ENCODE measurements around the gene TMED7.

TMED7 gene

GRCh38 chr5:115602591-115603125 lies 23.2 kb downstream of the TMED7 start:
- no peak overlapping the region for H3K4me3 ChIP-seq (ENCODE audit: low read length)
- no peak for DNase-seq (ENCODE audit: low read depth, low spot score)
- WGBS (ENCODE audit: insufficient coverage, insufficient read length): no CpG with 5 or more reads among the region's 11 CpGs

GRCh38 chr5:115601701-115602590 lies 23.9 kb downstream of the TMED7 start, which contains the start of gene TICAM2:
TSS of gene TICAM2 (minus strand) at chr5:115602479. CDS start at chr5:115581256, 21,223 bp downstream.
- no peak for DNase-seq (ENCODE audit: low read depth, low spot score)
- H3K27me3 ChIP-seq (ENCODE audit: control insufficient read depth, insufficient read depth, low read length): no peaks in the 10 kb centered on the region
- H3K9me3 ChIP-seq (ENCODE audit: control insufficient read depth, insufficient read depth, low read length): no peaks in the 10 kb centered on the region
- no CpG with 5 or more reads among the region's 71 CpGs for WGBS (ENCODE audit: insufficient coverage, insufficient read length)
- peaks cover 3% of the 10 kb centered on the region for H3K4me1 ChIP-seq (ENCODE audit: control insufficient read depth, insufficient read depth, low read length)
- H3K36me3 ChIP-seq (ENCODE audit: control insufficient read depth, insufficient read depth, low read length): no peaks in the 10 kb centered on the region
- no peak within 1 kb of the TSS for H3K27ac ChIP-seq (ENCODE audit: low read length)
- H3K4me3 ChIP-seq (ENCODE audit: low read length): peak within 1 kb of the TSS; percentile 58; the same call in 1 of the 2 replicates

More at GRCh38 chr5:115602591-115603125, 23.2 kb downstream of the TMED7 start:
- no peaks in the 10 kb centered on the region for H3K9me3 ChIP-seq (ENCODE audit: control insufficient read depth, insufficient read depth, low read length)
- H3K27ac ChIP-seq (ENCODE audit: low read length): no peak overlapping the region
- peaks cover 3% of the 10 kb centered on the region for H3K4me1 ChIP-seq (ENCODE audit: control insufficient read depth, insufficient read depth, low read length)
- H3K27me3 ChIP-seq (ENCODE audit: control insufficient read depth, insufficient read depth, low read length): no peaks in the 10 kb centered on the region
- H3K36me3 ChIP-seq (ENCODE audit: control insufficient read depth, insufficient read depth, low read length): no peaks in the 10 kb centered on the region

- Histone ChIP-seq H3K27ac (ENCODE audit: low read length) (no peak overlapping the region), H3K9me3 (ENCODE audit: control insufficient read depth, insufficient read depth, low read length) (no peaks in the 10 kb centered on the region), H3K27me3 (ENCODE audit: control insufficient read depth, insufficient read depth, low read length) (no peaks in the 10 kb centered on the region), H3K4me3 (ENCODE audit: low read length) (no peak overlapping the region), H3K4me1 (ENCODE audit: control insufficient read depth, insufficient read depth, low read length) (peaks cover 3% of the 10 kb centered on the region), H3K36me3 (ENCODE audit: control insufficient read depth, insufficient read depth, low read length) (no peaks in the 10 kb centered on the region)
- no CpG with 5 or more reads among the region's 3 CpGs for WGBS (ENCODE audit: insufficient coverage, insufficient read length)
- DNase-seq (ENCODE audit: low read depth, low spot score): no peak
Observed at GRCh38 chr5:115600766-115601165, 25.1 kb downstream of the TMED7 start.

- no peaks in the 10 kb centered on the region for H3K27me3 ChIP-seq (ENCODE audit: control insufficient read depth, insufficient read depth, low read length)
- no peaks in the 10 kb centered on the region for H3K36me3 ChIP-seq (ENCODE audit: control insufficient read depth, insufficient read depth, low read length)
- peaks cover 3% of the 10 kb centered on the region for H3K4me1 ChIP-seq (ENCODE audit: control insufficient read depth, insufficient read depth, low read length)
- H3K27ac ChIP-seq (ENCODE audit: low read length): no peak overlapping the region
- no peak overlapping the region for H3K4me3 ChIP-seq (ENCODE audit: low read length)
- WGBS (ENCODE audit: insufficient coverage, insufficient read length): no CpG with 5 or more reads among the region's 2 CpGs
- H3K9me3 ChIP-seq (ENCODE audit: control insufficient read depth, insufficient read depth, low read length): no peaks in the 10 kb centered on the region
- DNase-seq (ENCODE audit: low read depth, low spot score): no peak
Observed at GRCh38 chr5:115599924-115600323, 25.9 kb downstream of the TMED7 start.

- no peaks in the 10 kb centered on the region for H3K27me3 ChIP-seq (ENCODE audit: control insufficient read depth, insufficient read depth, low read length)
- no peaks in the 10 kb centered on the region for H3K36me3 ChIP-seq (ENCODE audit: control insufficient read depth, insufficient read depth, low read length)
- no peak overlapping the region for H3K27ac ChIP-seq (ENCODE audit: low read length)
- DNase-seq (ENCODE audit: low read depth, low spot score): no peak
- WGBS (ENCODE audit: insufficient coverage, insufficient read length): no CpG with 5 or more reads among the region's 1 CpG
- no peaks in the 10 kb centered on the region for H3K9me3 ChIP-seq (ENCODE audit: control insufficient read depth, insufficient read depth, low read length)
- H3K4me1 ChIP-seq (ENCODE audit: control insufficient read depth, insufficient read depth, low read length): peaks cover 3% of the 10 kb centered on the region
- no peak overlapping the region for H3K4me3 ChIP-seq (ENCODE audit: low read length)
Observed at GRCh38 chr5:115599502-115599901, 26.3 kb downstream of the TMED7 start.

GRCh38 chr5:115594128-115595047 lies 31.4 kb downstream of the TMED7 start:
- Histone ChIP-seq H3K4me3 (ENCODE audit: low read length) (no peak overlapping the region), H3K4me1 (ENCODE audit: control insufficient read depth, insufficient read depth, low read length) (0 out of 2 replicates have a peak, but pooled peaks cover under 1% of the 10 kb centered on the region), H3K27me3 (ENCODE audit: control insufficient read depth, insufficient read depth, low read length) (no peaks in the 10 kb centered on the region), H3K9me3 (ENCODE audit: control insufficient read depth, insufficient read depth, low read length) (no peaks in the 10 kb centered on the region), H3K36me3 (ENCODE audit: control insufficient read depth, insufficient read depth, low read length) (no peaks in the 10 kb centered on the region), H3K27ac (ENCODE audit: low read length) (no peak overlapping the region)
- WGBS (ENCODE audit: insufficient coverage, insufficient read length): no CpG with 5 or more reads among the region's 2 CpGs
- no peak for DNase-seq (ENCODE audit: low read depth, low spot score)

GRCh38 chr5:115589043-115589442 lies 36.8 kb downstream of the TMED7 start:
- H3K36me3 ChIP-seq (ENCODE audit: control insufficient read depth, insufficient read depth, low read length): no peaks in the 10 kb centered on the region
- H3K4me1 ChIP-seq (ENCODE audit: control insufficient read depth, insufficient read depth, low read length): no peaks in the 10 kb centered on the region
- H3K4me3 ChIP-seq (ENCODE audit: low read length): no peak overlapping the region
- H3K9me3 ChIP-seq (ENCODE audit: control insufficient read depth, insufficient read depth, low read length): no peaks in the 10 kb centered on the region
- DNase-seq (ENCODE audit: low read depth, low spot score): no peak
- H3K27me3 ChIP-seq (ENCODE audit: control insufficient read depth, insufficient read depth, low read length): no peaks in the 10 kb centered on the region
- no peak overlapping the region for H3K27ac ChIP-seq (ENCODE audit: low read length)
- no CpG with 5 or more reads among the region's 3 CpGs for WGBS (ENCODE audit: insufficient coverage, insufficient read length)

GRCh38 chr5:115588640-115589039 lies 37.2 kb downstream of the TMED7 start:
- no peaks in the 10 kb centered on the region for H3K36me3 ChIP-seq (ENCODE audit: control insufficient read depth, insufficient read depth, low read length)
- H3K27me3 ChIP-seq (ENCODE audit: control insufficient read depth, insufficient read depth, low read length): no peaks in the 10 kb centered on the region
- no peaks in the 10 kb centered on the region for H3K9me3 ChIP-seq (ENCODE audit: control insufficient read depth, insufficient read depth, low read length)
- no peaks in the 10 kb centered on the region for H3K4me1 ChIP-seq (ENCODE audit: control insufficient read depth, insufficient read depth, low read length)
- WGBS (ENCODE audit: insufficient coverage, insufficient read length): no CpG with 5 or more reads among the region's 4 CpGs
- H3K27ac ChIP-seq (ENCODE audit: low read length): no peak overlapping the region
- no peak for DNase-seq (ENCODE audit: low read depth, low spot score)
- no peak overlapping the region for H3K4me3 ChIP-seq (ENCODE audit: low read length)

- H3K27me3 ChIP-seq (ENCODE audit: control insufficient read depth, insufficient read depth, low read length): no peaks in the 10 kb centered on the region
- H3K4me1 ChIP-seq (ENCODE audit: control insufficient read depth, insufficient read depth, low read length): no peaks in the 10 kb centered on the region
- H3K36me3 ChIP-seq (ENCODE audit: control insufficient read depth, insufficient read depth, low read length): no peaks in the 10 kb centered on the region
- H3K4me3 ChIP-seq (ENCODE audit: low read length): no peak overlapping the region
- H3K27ac ChIP-seq (ENCODE audit: low read length): no peak overlapping the region
- no CpG with 5 or more reads among the region's 6 CpGs for WGBS (ENCODE audit: insufficient coverage, insufficient read length)
- DNase-seq (ENCODE audit: low read depth, low spot score): no peak
- no peaks in the 10 kb centered on the region for H3K9me3 ChIP-seq (ENCODE audit: control insufficient read depth, insufficient read depth, low read length)
Observed at GRCh38 chr5:115586525-115587146, 39.2 kb downstream of the TMED7 start.

- Histone ChIP-seq H3K27ac (ENCODE audit: low read length) (no peak overlapping the region), H3K4me1 (ENCODE audit: control insufficient read depth, insufficient read depth, low read length) (no peaks in the 10 kb centered on the region), H3K36me3 (ENCODE audit: control insufficient read depth, insufficient read depth, low read length) (no peaks in the 10 kb centered on the region), H3K9me3 (ENCODE audit: control insufficient read depth, insufficient read depth, low read length) (no peaks in the 10 kb centered on the region), H3K4me3 (ENCODE audit: low read length) (no peak overlapping the region), H3K27me3 (ENCODE audit: control insufficient read depth, insufficient read depth, low read length) (no peaks in the 10 kb centered on the region)
- no peak for DNase-seq (ENCODE audit: low read depth, low spot score)
- WGBS (ENCODE audit: insufficient coverage, insufficient read length): no CpG with 5 or more reads among the region's 1 CpG
Observed at GRCh38 chr5:115585265-115585664, 40.6 kb downstream of the TMED7 start.
